Measurements from ENCODE around the gene PXYLP1. TPM values are rescaled to one million over a fixed set of nuclear protein-coding genes. Genes with fewer than 3 reads are reported as not detected.

Gene PXYLP1
- total and polyA plus RNA-seq, 9 of the 15 experiments (the other 6 are each of a cell fraction or from before 2014, with no cell fraction given), result 0.80 to 2.9 (median 1.3) TPM

GRCh38 chr3:141235661-141236171, 4.1 kb downstream of the PXYLP1 start (continued):
- TF ChIP-seq ZNF436 (CRISPR knock-in tag; IDR thresholded peaks at IDR 0.05) (no peak), ERF (CRISPR knock-in tag; IDR thresholded peaks at IDR 0.05) (no peak), GTF2B (IDR thresholded peaks at IDR 0.05; ENCODE audit: extremely low read depth, insufficient read length) (no peak), TFAM (CRISPR knock-in tag; conservative IDR thresholded peaks at IDR 0.05) (no peak), SAFB (IDR thresholded peaks at IDR 0.05; ENCODE audit: borderline replicate concordance, low read depth, low read length) (no peak), PHF20 (IDR thresholded peaks at IDR 0.05; ENCODE audit: partially characterized antibody) (no peak), GMEB1 (CRISPR knock-in tag; IDR thresholded peaks at IDR 0.05) (no peak), LARP7 (IDR thresholded peaks at IDR 0.05) (no peak), RFX1 (IDR thresholded peaks at IDR 0.05) (no peak), FOS (IDR thresholded peaks at IDR 0.05; ENCODE audit: extremely low read depth, insufficient read length) (no peak), SIN3A (IDR thresholded peaks at IDR 0.05; ENCODE audit: borderline replicate concordance in 2 of 2, control insufficient read depth in 1 of 2, low read depth in 2 of 2, low read length in 2 of 2) (no peak), CTCF (IDR thresholded peaks at IDR 0.05 in 2 of 3, conservative IDR thresholded peaks at IDR 0.05 in 1 of 3; ENCODE audit: insufficient read depth in 2 of 3, low read depth in 1 of 3, low read length in 3 of 3) (peak; percentile 57 to 65 (median 60)), ZNF79 (CRISPR knock-in tag; IDR thresholded peaks at IDR 0.05; ENCODE audit: low read depth) (no peak), ARNT (IDR thresholded peaks at IDR 0.05) (no peak), ZNF311 (CRISPR knock-in tag; IDR thresholded peaks at IDR 0.05) (no peak), STAT5B (CRISPR knock-in tag; IDR thresholded peaks at IDR 0.05) (no peak), SMC3 (conservative IDR thresholded peaks at IDR 0.05; ENCODE audit: insufficient read depth, low read depth, low read length) (peak; percentile 42), MEIS2 (IDR thresholded peaks at IDR 0.05; ENCODE audit: partially characterized antibody) (no peak), PTBP1 (IDR thresholded peaks at IDR 0.05; ENCODE audit: low read depth, low read length) (no peak), HCFC1 (IDR thresholded peaks at IDR 0.05; ENCODE audit: low read depth, low read length) (no peak), PTTG1 (tag; IDR thresholded peaks at IDR 0.05; ENCODE audit: low read depth) (no peak), ZNF134 (CRISPR knock-in tag; conservative IDR thresholded peaks at IDR 0.05) (no peak)

Data from K562 (cell line).